Liver (tissue), 3 donors: ENCODE measurements around the gene GNE.

Experiments
- CTCF ChIP-seq: fragments of 150-350 bp; IDR thresholded peaks from 2 replicates; pipeline ENCODE4 v1.5.1; 2017; ENCODE audit warnings: improper control_type of control experiment, low read depth, low read length; ENCODE audit not compliant: missing input control
- GABPA ChIP-seq, 2 donors: IDR thresholded peaks in 1 of 2; conservative IDR thresholded peaks in 1 of 2; 2 replicates each; pipeline ENCODE4 v1.6.1; 2016; ENCODE audit warnings: antibody characterized with exemption in 2 of 2, mild to moderate bottlenecking in 1 of 2, moderate library complexity in 1 of 2
- HNF4A ChIP-seq, 2 donors: conservative IDR thresholded peaks; 2 replicates each; pipeline ENCODE4 v1.6.1; 2016; ENCODE audit warnings: antibody characterized with exemption in 2 of 2, mild to moderate bottlenecking in 2 of 2
- JUND ChIP-seq, 2 donors: IDR thresholded peaks; 2 replicates each; pipeline ENCODE4 v1.6.1; 2016; ENCODE audit warnings: antibody characterized with exemption in 2 of 2
- NR2F2 ChIP-seq: IDR thresholded peaks from 2 replicates; pipeline ENCODE4 v1.6.1; 2016; ENCODE audit warnings: antibody characterized with exemption
- RAD21 ChIP-seq, 2 donors: IDR thresholded peaks; 2 replicates each; pipeline ENCODE4 v1.6.1; 2016; ENCODE audit warnings: antibody characterized with exemption in 2 of 2, mild to moderate bottlenecking in 2 of 2
- REST ChIP-seq: IDR thresholded peaks from 2 replicates; pipeline ENCODE4 v1.6.1; 2016; ENCODE audit warnings: antibody characterized with exemption, mild to moderate bottlenecking
- SP1 ChIP-seq: IDR thresholded peaks from 2 replicates; pipeline ENCODE4 v1.6.1; 2018; ENCODE audit warnings: antibody characterized with exemption, mild to moderate bottlenecking
- TAF1 ChIP-seq: conservative IDR thresholded peaks from 2 replicates; pipeline ENCODE4 v1.6.1; 2016; ENCODE audit warnings: antibody characterized with exemption, mild to moderate bottlenecking
- YY1 ChIP-seq: IDR thresholded peaks from 2 replicates; pipeline ENCODE4 v1.6.1; 2016; ENCODE audit warnings: antibody characterized with exemption, mild to moderate bottlenecking
- TF ChIP-seq, protein P1 (sequence below): IDR thresholded peaks from 2 replicates; pipeline ENCODE4 v1.6.1; 2016; ENCODE audit warnings: antibody characterized with exemption
- donor health status: healthy.
- donor health status: healthy.

GRCh38 chr9:36218411-36218901 lies 39.8 kb downstream of the GNE start:
- no peak for TF ChIP-seq CTCF
- TF ChIP-seq TAF1 = no peak
- no peak for TF ChIP-seq SP1
- TF ChIP-seq, protein P1, sequence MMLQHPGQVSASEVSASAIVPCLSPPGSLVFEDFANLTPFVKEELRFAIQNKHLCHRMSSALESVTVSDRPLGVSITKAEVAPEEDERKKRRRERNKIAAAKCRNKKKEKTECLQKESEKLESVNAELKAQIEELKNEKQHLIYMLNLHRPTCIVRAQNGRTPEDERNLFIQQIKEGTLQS = no peak
- TF ChIP-seq REST = no peak
- TF ChIP-seq JUND (IDR thresholded peaks at IDR 0.05) = no peak
- no peak for TF ChIP-seq RAD21 (IDR thresholded peaks at IDR 0.05)
- no peak for TF ChIP-seq YY1
- TF ChIP-seq HNF4A (conservative IDR thresholded peaks at IDR 0.05) = no peak
- TF ChIP-seq GABPA (IDR thresholded peaks at IDR 0.05 in 1 of 2, conservative IDR thresholded peaks at IDR 0.05 in 1 of 2) = no peak
- TF ChIP-seq NR2F2 = no peak
